ENCODE data around the gene CDC5L.

GRCh38 chr6:44497807-44498206, 110.3 kb downstream of the CDC5L start:
- no peak for TF ChIP-seq YY1 (IDR thresholded peaks at IDR 0.05; ENCODE audit: insufficient read depth, insufficient read length)
- no peak for TF ChIP-seq SUZ12 (IDR thresholded peaks at IDR 0.05; ENCODE audit: extremely low read depth, insufficient read depth, insufficient read length)
- no peak for TF ChIP-seq ZNF274 (IDR thresholded peaks at IDR 0.05; ENCODE audit: low read depth, low read length)
